ENCODE results near the gene AQP12A. TPM values are rescaled to one million over a fixed set of nuclear protein-coding genes. Genes with fewer than 3 reads are reported as not detected.
"Not testable (repeated sequence)": the region's sequence is repeated elsewhere in the genome, so short reads cannot be mapped to it uniquely, and the experiment has no call there.

Gene AQP12A
- total RNA-seq, 2 experiments from 2014 or later, result not detected

- DNase-seq, H3K4me1 Mint-ChIP-seq, H3K36me3 Mint-ChIP-seq, H3K27me3 Mint-ChIP-seq, H3K9me3 Mint-ChIP-seq, H3K4me3 Mint-ChIP-seq, H3K27ac Mint-ChIP-seq: not testable (repeated sequence)
Measured at GRCh38 chr2:240691075-240691427, 615 bp upstream of the AQP12A start.

GRCh38 chr2:240692583-240693561, 1.2 kb downstream of the AQP12A start:
- H3K27ac Mint-ChIP-seq, DNase-seq, H3K36me3 Mint-ChIP-seq, H3K27me3 Mint-ChIP-seq, H3K9me3 Mint-ChIP-seq, H3K4me3 Mint-ChIP-seq, H3K4me1 Mint-ChIP-seq: not testable (repeated sequence)

DNA sequence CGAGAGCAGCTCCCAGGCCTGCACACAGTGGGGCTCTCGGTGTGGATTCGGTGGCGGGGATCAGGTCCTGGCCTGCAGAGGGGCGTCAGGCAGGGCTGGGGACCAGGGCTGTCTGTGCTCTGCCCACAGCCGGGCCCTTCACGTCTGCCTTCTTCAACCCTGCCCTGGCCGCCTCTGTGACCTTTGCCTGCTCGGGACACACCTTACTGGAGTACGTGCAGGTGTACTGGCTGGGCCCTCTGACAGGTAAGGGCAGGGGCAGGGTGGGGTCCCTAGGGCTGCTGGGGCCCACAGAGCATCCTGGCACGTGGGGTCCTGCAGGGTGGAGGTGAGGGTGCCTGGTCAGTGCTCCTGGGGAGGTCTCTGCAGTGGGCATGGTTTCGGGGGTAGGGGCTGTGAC, 2.6 kb downstream of the AQP12A start:
- not testable (repeated sequence) for H3K4me1 Mint-ChIP-seq, H3K36me3 Mint-ChIP-seq, H3K27ac Mint-ChIP-seq, H3K4me3 Mint-ChIP-seq, H3K27me3 Mint-ChIP-seq, DNase-seq, H3K9me3 Mint-ChIP-seq

DNA sequence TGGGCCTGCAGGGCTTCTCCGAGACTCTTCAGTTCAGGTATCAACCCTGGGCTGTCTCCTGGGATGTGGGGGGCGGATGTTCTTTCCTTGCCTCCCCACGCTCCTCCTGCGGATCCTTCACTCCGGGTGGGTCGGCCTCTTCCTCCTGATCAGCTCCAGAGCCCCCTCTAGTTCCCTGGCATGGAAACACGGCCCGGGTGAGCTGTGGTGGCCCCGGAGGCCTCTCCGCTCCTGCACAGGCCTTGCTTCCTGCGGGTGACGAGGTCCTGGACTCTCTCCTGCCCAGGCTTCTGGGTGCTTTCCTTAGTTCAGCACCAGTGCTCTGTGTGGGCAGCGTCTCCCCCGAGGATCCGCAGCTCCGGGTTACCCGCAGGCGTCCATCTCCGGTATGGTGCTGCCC, 3.9 kb downstream of the AQP12A start:
- not testable (repeated sequence) for H3K27ac Mint-ChIP-seq, H3K9me3 Mint-ChIP-seq, H3K4me3 Mint-ChIP-seq, H3K36me3 Mint-ChIP-seq, H3K4me1 Mint-ChIP-seq, DNase-seq, H3K27me3 Mint-ChIP-seq

- not testable (repeated sequence) for H3K9me3 Mint-ChIP-seq, H3K27ac Mint-ChIP-seq
Measured at GRCh38 chr2:240696469-240696868, 4.8 kb downstream of the AQP12A start.

DNA sequence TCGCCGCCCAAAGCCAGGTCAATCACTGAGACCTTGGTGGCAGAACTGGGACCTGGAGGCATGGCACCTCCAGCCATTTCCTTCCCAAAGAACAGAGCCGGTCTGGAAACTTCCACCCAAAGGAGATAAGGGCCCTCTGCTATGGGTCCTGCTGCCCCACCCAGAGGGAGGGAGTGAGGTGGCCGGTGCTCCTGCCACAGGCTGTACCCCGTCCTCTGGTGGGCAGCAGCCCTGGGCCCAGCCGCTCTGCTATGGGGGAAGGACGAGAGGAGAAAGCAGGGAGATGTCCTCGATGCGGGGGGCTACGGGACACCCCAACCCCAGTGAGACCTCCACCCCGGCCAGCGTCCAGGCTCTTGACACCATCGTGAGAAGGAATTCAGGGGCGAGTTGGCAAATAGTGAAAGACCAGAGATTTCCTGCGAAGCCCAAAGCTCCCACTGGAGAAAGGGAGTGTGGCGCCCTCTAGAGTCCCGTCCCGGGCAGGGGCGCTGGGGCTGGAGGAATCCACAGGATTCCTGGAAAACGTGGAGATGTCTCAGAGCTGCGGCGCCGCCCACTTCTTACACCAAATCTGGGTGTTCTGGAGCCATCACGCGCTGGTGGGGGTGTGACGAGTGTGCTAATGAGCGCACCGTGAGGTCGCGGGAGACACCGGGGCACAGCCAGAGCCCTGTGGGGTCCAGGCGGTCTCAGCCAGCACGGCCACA, 7.3 kb downstream of the AQP12A start:
- H3K27me3 Mint-ChIP-seq, result peaks cover 13% of the 10 kb centered on the region
- H3K36me3 Mint-ChIP-seq, H3K4me1 Mint-ChIP-seq, H3K27ac Mint-ChIP-seq, H3K9me3 Mint-ChIP-seq, H3K4me3 Mint-ChIP-seq, DNase-seq: not testable (repeated sequence)

More at GRCh38 chr2:240696469-240696868, 4.8 kb downstream of the AQP12A start:
- not testable (repeated sequence) for DNase-seq, H3K27me3 Mint-ChIP-seq, H3K4me1 Mint-ChIP-seq, H3K4me3 Mint-ChIP-seq, H3K36me3 Mint-ChIP-seq

- not testable (repeated sequence) for H3K36me3 Mint-ChIP-seq, H3K4me1 Mint-ChIP-seq, H3K27ac Mint-ChIP-seq, H3K4me3 Mint-ChIP-seq, H3K9me3 Mint-ChIP-seq, DNase-seq
- H3K27me3 Mint-ChIP-seq, result peaks cover 16% of the 10 kb centered on the region
Measured at GRCh38 chr2:240699835-240700234, 8.2 kb downstream of the AQP12A start.

DNA sequence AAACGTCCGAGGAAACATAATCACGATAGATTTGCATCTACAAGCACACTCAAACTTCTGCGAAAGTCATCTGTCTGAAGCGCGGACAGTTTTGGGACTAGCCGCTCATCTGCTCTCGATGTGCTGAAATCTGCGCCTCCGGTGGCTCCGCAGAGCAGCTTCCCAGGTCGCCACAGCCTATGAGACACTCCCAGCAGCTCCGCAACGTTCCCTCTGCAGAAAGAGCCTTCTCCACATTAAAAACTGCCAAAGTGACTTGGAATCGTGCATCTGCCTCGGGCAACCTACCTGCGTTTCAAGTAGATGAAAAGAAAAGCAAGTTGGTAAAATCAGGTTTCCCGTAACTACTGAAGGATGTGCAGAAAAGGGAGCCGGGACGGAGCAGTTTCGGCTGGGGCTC, 8.9 kb downstream of the AQP12A start:
- not testable (repeated sequence) for H3K36me3 Mint-ChIP-seq, DNase-seq, H3K4me3 Mint-ChIP-seq, H3K9me3 Mint-ChIP-seq, H3K27ac Mint-ChIP-seq
- Mint-ChIP-seq H3K4me1 (peaks cover 11% of the 10 kb centered on the region), H3K27me3 (peaks cover 22% of the 10 kb centered on the region)

GRCh38 chr2:240701091-240701735, 9.5 kb downstream of the AQP12A start:
- H3K4me1 Mint-ChIP-seq, result peaks cover 12% of the 10 kb centered on the region
- peaks cover 22% of the 10 kb centered on the region for H3K27me3 Mint-ChIP-seq
- DNase-seq, result no peak
- H3K4me3 Mint-ChIP-seq, result no peak overlapping the region
- no peaks in the 10 kb centered on the region for H3K9me3 Mint-ChIP-seq
- H3K27ac Mint-ChIP-seq, result no peak overlapping the region
- H3K36me3 Mint-ChIP-seq, result no peaks in the 10 kb centered on the region

- peaks cover 12% of the 10 kb centered on the region for H3K4me1 Mint-ChIP-seq
- H3K36me3 Mint-ChIP-seq, result no peaks in the 10 kb centered on the region
- H3K4me3 Mint-ChIP-seq, result no peak overlapping the region
- no peaks in the 10 kb centered on the region for H3K9me3 Mint-ChIP-seq
- H3K27me3 Mint-ChIP-seq, result peaks cover 22% of the 10 kb centered on the region
- DNase-seq, result no peak
- no peak overlapping the region for H3K27ac Mint-ChIP-seq
Measured at GRCh38 chr2:240701736-240702639, 10.3 kb downstream of the AQP12A start.

GRCh38 chr2:240702640-240703011, 11.0 kb downstream of the AQP12A start:
- Mint-ChIP-seq H3K4me3 (no peak overlapping the region), H3K27ac (no peak overlapping the region), H3K36me3 (no peaks in the 10 kb centered on the region)

GRCh38 chr2:240703417-240704341, 12.0 kb downstream of the AQP12A start:
- DNase-seq, result no peak
- Mint-ChIP-seq H3K36me3 (no peaks in the 10 kb centered on the region), H3K9me3 (no peaks in the 10 kb centered on the region), H3K27me3 (peaks cover 22% of the 10 kb centered on the region), H3K27ac (no peak overlapping the region), H3K4me1 (peaks cover 12% of the 10 kb centered on the region), H3K4me3 (no peak overlapping the region)

More at GRCh38 chr2:240702640-240703011, 11.0 kb downstream of the AQP12A start:
- no peak for DNase-seq
- Mint-ChIP-seq H3K9me3 (no peaks in the 10 kb centered on the region), H3K27me3 (peaks cover 22% of the 10 kb centered on the region), H3K4me1 (peaks cover 12% of the 10 kb centered on the region)

DNA sequence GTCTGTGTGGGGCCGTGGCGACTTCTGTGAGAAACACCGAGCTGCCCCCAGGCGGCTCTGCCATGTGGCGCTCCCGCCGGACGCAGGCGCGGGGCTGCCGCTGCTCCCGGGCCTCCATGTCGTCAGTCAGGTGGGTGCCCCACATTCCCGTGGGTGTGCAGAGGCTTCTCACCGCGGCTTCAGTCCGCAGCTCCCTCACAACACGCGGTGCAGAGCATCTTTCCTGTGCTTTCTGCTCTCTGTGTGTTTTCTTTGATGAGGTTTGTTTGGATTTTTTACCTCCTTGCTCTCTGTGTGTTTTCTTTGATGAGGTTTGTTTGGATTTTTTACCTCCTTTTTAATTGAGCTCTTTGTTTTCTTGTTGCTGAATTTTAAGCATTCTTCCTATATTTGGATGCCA, 13.0 kb downstream of the AQP12A start:
- Mint-ChIP-seq H3K4me1 (peaks cover 12% of the 10 kb centered on the region), H3K27me3 (peaks cover 19% of the 10 kb centered on the region), H3K9me3 (no peaks in the 10 kb centered on the region), H3K36me3 (no peaks in the 10 kb centered on the region), H3K4me3 (peak overlapping the region; percentile 38), H3K27ac (no peak overlapping the region)
- peak; percentile 48 for DNase-seq

All from activated naive CD8-positive, alpha-beta T cell treated with anti-CD3 and anti-CD28 coated beads for 36 hours (primary cell).